ENCODE results near the gene DLEC1.
"Not testable (repeated sequence)": the region's sequence is repeated elsewhere in the genome, so short reads cannot be mapped to it uniquely, and the experiment has no call there.

The DLEC1 gene

GRCh38 chr3:38020342-38020726, 18.7 kb upstream of the DLEC1 start:
- no peak for DNase-seq

GRCh38 chr3:38021196-38021595, 17.8 kb upstream of the DLEC1 start:
- DNase-seq, result no peak

GRCh38 chr3:38022301-38022700, 16.7 kb upstream of the DLEC1 start:
- no peak for DNase-seq

- DNase-seq, result no peak
These were observed 15.9 kb upstream of the DLEC1 start for GRCh38 chr3:38022896-38023709.

GRCh38 chr3:38026856-38027255, 12.2 kb upstream of the DLEC1 start:
- DNase-seq, result no peak

- DNase-seq, result no peak
These were observed 11.2 kb upstream of the DLEC1 start for GRCh38 chr3:38027466-38028465.

- DNase-seq, result no peak
These were observed 10.2 kb upstream of the DLEC1 start for GRCh38 chr3:38028621-38029361.

- no peak for DNase-seq
These were observed 9.4 kb upstream of the DLEC1 start, which contains the start of gene PLCD1 for GRCh38 chr3:38029400-38030125. PLCD1 (minus strand) TSS chr3:38029642; CDS start chr3:38029539, 103 bp downstream.

GRCh38 chr3:38030126-38031021, 8.6 kb upstream of the DLEC1 start:
- DNase-seq, result no peak

- peak; percentile 44 for DNase-seq
These were observed 7.7 kb upstream of the DLEC1 start for GRCh38 chr3:38031022-38031994.

- DNase-seq, result no peak
These were observed 6.6 kb upstream of the DLEC1 start for GRCh38 chr3:38032328-38032865.

- DNase-seq, result not testable (repeated sequence)
These were observed 5.4 kb upstream of the DLEC1 start for GRCh38 chr3:38033586-38033985.

- not testable (repeated sequence) for DNase-seq
These were observed 4.7 kb upstream of the DLEC1 start for GRCh38 chr3:38034335-38034734.

- no peak for DNase-seq
These were observed 2.7 kb upstream of the DLEC1 start for GRCh38 chr3:38036286-38036685.

GRCh38 chr3:38036906-38037305, 2.1 kb upstream of the DLEC1 start:
- no peak for DNase-seq

GRCh38 chr3:38038447-38038911, 529 bp upstream of the DLEC1 start:
- peak; percentile 29 for DNase-seq

- no peak for DNase-seq
These were observed 872 bp downstream of the DLEC1 start for GRCh38 chr3:38039899-38040261.

GRCh38 chr3:38040401-38040800, 1.4 kb downstream of the DLEC1 start:
- DNase-seq, result no peak

GRCh38 chr3:38043486-38043885, 4.5 kb downstream of the DLEC1 start:
- no peak for DNase-seq
